Mesenteric fat pad (tissue), 1 donor: Measurements from ENCODE around the gene SACS. TPM values are rescaled to one million over a fixed set of nuclear protein-coding genes. Genes with fewer than 3 reads are reported as not detected.
"Not testable (repeated sequence)": the region's sequence is repeated elsewhere in the genome, so short reads cannot be mapped to it uniquely, and the experiment has no call there.

ENCODE experiments used
- DNase-seq: peaks from one replicate; pipeline ENCODE4 v3.0.0-alpha.2; 2020; ENCODE audit warnings: low spot score
- total RNA-seq: library from RNA; stranded (reverse); fragmentation: NEBNext Ultra II Directional; extraction: Animal tissue kit (Norgen Biotek cat#: 25700); gene quantifications from one replicate; pipeline ENCODE4 v1.2.1, GENCODE V29; 2021
- donor health status: DM: yes; HTN: yes; CAD: no.

Gene SACS
- total RNA-seq, 1 donor from 2014 or later, result 10.8 TPM

DNA sequence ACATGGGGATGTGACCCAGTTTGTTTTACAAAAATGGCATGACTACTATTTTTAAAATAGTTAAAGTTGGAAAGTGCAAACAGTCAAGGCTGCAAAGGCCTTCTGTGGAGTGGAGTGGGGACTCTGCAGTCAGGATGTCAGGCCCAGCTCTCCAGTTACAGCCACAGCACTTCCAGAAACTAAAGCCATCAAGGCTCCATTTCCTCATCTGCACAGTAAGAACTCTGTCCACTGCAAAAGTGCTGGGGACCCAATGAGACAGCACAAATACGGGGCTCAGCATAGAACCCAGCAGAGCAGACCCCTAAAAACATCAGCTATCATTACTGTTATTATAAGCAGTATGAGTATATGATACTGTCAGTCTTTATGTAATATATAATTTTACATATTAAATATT, 73.6 kb downstream of the SACS start:
- no peak for DNase-seq

DNA sequence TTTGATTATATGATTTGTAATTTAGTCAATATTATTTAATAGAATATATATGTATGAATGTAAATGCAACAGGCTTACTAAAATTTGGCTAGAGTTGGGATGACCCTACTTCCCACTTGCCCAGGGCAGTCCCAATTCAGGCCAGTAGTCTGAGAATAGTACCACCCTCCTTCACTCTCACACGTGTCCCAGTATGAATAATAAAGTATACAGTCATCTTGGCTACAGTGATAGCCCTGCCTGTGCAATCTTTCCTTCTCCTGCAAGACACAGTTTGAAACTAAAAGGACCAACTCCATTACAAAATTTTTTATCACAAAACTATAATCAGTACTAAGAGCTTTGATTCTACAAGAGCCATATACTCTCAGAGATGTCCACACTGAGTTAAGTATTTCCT, 76.2 kb downstream of the SACS start:
- DNase-seq, result no peak

DNA sequence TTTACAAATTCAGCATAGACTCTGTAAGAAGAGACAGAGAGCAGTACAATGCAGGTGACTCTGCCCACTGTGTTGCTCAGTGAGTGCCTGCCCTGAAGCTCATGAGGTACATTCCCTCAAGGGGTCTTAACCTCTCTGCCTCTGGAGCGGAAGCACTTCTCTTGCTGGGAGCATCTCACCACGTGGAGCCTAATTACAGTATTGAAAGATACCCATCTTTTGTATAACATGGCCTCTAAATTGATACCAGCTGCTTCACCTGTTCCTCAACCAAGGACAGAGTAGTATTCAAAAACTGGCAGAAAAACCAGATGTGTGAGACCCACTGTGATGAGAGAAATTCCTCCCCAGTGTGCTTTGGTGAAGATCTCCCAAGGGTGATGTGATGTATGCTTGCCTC, 77.1 kb downstream of the SACS start:
- no peak for DNase-seq

DNA sequence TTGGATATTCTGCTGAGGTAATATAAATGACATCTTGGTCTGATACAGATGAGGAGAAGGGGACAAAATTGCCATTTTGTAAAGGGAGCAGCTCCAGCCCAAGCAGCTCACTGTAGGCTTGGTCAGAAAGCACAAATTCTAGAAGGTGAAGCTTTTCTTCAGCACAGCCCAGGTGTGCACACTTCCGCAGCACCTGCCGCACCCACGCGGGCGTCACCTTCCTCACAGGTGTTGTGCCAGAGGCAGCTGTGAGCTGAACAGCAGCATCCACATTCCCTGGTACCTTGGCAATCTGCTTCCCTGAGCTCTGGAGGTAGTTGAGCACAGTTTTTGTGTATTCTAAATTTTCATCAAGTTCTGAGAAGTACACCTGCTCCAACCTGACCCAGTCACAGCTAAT, 79.0 kb downstream of the SACS start:
- no peak for DNase-seq

DNA sequence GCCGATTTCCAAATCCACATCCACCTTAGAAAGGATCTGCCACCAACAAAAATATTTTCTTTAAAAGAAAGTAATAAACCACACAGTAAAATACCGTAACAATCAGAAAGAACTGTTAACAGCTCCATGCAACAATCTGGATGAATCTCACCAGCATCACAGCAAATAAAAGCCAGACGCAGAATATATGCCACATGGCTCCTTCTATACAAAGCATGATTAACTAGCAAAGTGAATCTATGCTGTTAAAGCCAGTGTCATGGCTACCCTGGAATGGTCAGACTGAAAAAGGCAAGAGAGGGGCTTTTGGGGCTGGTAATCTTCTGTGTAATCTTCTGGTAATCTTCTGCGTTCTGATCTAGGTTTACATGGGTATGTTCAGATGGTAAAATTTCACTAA, 81.3 kb downstream of the SACS start:
- no peak for DNase-seq

DNA sequence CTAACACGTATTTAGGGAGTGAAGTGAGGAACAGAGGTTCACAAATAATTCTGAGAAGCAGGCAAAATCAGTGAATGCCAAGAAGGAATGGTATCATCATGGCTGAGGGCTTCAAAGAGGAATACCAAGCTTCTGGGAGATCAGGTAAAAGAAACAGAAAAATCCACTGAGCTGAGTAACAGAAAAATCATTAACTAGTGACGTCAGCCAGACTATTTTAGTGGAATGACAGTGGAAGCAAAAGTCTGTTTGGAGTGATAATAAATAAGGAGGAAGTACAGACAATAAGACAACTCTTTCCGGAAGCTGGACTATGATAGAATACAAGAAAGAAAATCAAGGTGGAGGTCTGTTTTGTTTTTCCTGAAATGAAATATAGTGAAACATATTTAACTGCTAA, 83.5 kb downstream of the SACS start:
- no peak for DNase-seq

DNA sequence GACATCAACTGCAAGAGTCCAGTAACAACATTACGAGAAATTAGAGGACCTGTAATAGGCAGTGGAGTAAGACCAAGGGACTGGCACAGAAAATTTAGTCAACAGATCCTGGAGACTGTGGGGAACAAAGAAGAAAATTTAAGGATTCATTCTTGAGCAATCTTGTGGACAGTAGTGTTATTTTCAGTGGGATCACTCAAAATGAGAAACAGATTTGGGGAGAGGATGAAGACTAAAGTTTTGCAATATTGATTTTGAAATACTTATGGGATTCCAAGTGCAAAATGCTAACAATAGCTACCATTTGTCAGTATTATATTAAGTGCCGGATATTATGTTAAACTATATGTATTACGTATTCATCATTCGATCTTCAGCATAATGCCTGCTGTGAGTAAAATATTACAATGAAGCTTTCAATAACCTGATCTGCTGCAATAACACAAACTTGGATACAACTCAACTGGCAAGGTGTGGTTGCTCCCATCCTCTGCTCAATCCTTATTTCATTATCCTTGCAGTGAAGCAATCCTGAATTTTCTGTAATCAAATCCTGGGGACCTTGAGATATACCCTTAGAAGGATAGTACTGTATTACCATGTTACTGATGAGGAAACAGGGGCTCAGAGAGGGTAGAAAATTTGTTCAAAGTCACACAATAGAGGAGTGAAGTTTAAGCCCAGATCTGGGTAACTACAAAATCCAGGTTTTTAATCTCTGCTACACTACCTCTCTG, 84.2 kb downstream of the SACS start:
- DNase-seq, result no peak

DNA sequence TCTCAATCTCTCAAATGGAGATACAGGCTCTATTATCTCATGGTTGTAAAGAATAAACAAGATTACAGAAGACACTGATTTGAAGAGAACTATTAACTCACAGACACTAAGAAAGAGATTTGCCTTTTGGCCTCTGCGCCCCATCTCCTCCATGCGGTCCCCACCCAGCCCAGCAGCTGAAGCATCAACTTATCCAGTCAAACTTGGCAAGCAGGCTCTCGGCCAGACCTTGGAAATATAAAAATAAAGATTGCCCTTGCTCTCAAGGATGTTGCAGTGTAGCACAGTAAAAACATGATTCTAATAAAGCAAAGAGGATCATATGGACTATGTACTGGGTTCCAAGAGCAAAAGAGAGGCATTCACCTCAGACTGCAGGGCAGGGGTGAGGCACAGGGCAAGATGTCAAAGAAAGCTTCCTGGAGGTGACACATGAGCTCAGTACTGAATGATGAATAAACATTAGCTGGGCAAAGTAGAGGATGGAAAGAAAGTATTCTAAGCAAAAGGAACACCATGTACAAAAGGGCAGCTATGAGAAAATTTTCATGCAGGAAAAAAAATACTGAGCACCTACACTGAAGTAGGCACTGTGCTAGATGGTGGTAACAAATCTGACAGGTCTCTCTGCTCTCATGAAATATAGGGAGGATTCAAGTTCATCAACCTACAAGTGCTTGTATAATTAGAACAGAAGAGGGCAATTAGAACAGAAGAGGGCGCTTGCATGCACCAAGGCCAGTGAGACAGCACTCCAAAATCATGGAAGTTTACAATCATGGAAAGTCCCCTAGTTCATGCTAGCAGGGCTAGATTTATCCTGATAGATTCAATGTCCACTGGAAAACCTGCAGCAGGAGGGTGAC, 85.0 kb downstream of the SACS start:
- DNase-seq, result no peak

DNA sequence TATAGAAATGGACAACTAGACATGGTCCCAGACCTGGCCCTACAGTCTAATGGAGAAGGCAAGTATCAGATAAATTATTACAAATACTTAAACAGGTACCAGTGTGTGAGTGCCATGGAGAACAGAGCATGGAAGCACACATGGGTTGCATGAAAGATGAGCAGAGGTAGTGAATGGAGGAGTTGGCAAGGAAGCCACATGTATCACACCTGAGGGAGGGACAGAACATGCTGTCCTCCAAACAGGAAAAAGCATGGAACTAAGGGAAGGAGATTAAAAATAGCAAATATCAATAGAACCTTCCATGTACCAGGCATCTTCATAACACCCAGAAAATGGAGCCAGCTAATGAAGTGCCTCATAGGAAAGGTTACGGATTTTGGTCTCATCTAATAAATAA, 85.9 kb downstream of the SACS start:
- DNase-seq, result no peak

DNA sequence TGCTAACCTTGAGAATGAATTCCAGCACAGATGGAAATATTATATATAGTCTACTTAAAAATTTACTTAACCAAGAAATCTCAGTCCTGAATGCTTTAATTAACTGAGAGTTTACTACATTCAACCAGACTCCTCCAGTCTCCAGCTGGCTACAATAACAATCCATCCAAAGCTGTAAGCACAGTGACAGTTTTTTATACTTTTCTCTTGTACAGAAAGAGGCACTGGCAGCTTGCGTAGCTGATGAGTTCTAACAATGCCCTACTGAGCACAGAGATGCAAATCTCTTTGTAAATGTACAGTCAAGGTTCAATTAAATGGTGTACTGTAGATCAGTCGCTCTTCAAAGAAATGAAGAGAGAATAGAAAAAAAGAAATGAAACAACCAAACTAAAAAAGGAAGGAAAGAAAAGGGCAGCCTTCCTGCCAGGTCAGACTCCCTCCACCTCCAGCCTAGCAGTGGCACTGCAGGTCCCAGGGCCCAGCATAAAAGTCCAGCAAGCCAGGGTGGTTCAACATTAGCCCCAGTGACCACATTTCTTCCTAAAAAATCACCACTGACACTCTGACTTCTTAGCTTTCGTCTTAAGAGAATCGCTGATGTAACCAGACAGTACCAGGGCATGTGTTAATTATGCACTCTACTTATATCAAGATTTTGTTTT, 88.4 kb downstream of the SACS start:
- no peak for DNase-seq

DNA sequence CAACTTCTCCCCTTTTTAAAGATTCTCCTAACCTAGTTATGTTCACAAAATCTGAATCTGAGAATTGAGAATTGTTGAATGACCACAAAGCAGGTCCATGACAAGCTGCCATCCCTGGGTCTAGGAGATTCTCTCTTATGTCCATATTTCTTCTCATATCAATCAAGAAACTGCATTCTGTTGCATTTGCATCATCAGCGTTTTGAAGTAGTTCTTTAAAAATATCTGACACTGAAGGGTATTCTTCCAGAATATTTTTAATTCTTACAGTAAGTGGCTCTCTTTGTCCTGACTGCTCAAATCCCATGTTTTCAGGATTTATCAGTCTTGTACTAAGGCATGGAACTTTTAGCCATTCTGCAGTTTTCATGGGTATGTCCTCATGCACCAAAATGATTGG, 94.3 kb downstream of the SACS start:
- no peak for DNase-seq

DNA sequence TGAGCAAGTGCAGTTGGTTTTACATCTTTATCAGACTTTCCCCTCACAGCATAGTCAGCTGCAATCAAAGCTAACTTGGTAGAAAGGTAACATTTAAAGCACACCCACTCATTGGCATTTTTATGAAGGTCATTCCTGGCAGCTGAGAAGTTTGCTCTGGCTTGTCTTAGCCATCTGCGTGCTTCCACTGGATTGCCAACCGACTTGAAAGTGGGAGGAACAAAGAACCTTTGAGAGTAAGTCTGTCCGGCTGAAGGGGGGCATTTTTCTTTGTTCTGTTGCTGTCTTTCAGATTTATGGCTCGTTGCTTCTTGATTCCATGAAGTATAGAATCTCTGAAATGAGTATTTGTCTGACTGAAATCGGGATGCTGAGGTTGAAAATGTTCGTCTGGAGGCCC, 103.1 kb downstream of the SACS start:
- DNase-seq, result no peak

DNA sequence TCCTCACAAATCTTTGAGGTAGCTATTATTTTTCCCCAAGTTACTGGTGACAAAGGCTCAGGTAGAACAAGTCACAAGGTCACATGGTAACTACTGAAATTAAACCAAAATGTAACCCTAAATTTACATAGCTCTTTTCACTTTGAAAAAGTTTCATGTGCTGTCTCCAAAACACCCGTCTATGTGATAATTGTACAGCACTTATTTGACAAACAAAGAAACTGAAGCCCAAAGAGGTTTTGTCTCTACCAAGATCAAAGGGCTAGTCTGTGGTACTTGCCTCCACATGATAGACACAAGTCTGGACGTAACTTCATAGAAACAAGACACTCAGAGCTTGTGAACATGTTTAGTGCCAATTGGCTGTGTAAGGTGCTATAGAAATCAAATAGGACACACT, 108.3 kb downstream of the SACS start:
- no peak for DNase-seq

DNA sequence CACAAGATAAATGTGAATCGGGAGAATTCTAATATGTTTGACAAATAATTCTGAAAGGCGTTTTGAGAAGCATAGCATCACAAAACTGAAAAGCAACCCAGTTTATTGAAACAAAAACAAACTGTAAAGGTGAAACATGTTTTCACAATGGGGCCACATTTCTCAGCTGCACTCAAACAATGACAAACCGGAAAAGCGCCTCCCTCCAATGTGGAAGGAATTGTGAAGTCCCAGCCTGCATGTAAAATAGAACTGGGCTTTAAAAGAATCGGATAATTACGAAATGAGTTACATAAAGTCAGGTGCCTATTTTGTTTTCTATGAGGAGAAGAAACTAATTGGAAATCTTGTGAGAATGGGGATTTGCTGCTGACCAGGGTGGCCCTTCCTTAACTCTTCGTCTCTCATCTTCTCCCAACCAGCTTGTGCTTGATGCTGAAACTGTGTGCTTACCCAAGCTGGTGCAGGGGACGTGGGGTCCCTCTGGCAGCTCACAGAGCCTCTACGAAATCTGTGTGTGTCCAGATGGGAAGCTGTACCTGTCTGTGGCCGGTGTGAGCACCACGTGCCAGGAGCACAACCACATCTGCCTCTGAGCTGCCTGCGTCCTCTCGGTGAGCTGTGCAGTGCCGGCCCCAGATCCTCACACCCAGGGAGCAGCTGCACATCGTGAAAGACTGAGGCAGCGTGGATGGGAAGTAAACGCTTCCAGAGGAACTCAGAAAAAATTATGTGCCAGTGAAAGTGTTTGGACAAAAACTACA, 109.4 kb downstream of the SACS start:
- DNase-seq, result no peak

DNA sequence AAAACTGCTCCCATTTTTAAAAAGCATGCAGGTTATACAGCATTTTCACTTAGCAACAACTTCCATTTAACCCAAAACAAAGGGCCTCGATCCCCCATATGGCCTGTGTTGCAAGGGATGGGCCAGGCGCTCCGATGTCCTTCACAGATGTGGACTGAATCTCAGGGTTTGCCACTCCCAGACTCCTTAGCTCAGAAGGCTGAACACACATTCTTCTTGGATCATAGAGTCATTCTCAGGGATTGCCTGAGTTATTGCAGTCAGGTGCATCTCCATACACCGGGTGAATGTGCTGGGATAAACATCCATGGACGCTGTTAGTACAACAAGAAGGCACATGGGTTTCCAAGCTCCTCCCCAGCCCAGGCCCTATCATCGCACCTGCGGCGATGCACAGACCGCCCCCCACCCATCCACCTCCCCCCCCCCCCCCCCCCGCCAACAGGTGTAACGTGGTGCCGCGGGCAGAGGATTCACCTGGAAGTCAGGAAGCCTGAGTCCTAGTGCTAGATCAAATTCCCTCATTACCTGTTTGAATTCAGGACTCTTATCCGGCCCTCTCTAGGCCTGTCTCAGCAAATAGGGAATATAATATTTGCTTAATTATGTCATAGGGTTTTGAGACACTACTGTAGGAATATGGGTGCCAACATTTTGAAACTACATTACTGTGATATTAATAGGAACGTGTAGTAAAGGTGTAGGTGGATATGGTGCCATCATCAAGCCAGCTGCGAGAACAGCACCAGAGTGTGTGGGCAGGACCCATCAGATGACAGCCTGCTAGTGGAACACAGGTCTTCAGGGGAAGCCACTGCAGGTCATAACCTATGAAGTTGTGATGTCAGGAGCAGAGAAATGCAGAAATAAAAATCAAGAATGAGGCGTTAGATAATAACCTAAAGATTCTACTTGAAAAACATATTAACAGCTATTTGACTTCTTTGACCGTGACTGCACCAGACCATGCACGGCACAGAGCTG, 110.9 kb downstream of the SACS start:
- no peak for DNase-seq

DNA sequence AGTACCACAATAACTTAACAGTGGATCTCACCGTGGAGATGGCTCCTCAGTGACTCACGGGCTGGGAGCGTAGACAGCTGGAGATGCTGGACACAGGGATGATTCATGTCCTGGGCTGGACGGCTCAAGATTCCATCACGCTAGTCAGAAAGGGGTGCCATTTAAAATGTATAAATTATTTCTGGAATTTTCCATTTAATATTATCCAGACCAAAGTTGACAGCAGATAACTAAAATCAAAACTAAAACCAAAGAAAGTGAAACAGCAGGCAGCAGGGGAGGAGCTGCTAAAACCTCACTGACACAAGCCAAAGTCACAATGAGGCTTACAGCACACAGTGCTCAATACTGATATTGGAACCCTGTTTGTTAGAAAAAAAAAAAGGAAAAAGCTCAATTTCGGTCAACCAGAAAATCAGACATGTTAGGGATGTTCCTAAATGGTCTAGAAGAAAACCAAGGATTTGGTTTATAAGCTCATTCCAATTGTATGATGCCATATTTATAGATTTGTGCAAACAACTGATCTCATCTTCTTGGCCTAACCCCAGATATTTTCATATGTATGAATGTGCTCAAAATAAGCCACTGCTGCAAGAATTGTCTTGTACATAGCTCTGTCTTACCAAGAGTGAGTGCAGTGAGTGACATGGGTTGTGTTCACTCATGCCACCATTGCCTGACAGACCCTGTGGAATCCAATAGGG, 111.8 kb downstream of the SACS start:
- DNase-seq, result no peak

DNA sequence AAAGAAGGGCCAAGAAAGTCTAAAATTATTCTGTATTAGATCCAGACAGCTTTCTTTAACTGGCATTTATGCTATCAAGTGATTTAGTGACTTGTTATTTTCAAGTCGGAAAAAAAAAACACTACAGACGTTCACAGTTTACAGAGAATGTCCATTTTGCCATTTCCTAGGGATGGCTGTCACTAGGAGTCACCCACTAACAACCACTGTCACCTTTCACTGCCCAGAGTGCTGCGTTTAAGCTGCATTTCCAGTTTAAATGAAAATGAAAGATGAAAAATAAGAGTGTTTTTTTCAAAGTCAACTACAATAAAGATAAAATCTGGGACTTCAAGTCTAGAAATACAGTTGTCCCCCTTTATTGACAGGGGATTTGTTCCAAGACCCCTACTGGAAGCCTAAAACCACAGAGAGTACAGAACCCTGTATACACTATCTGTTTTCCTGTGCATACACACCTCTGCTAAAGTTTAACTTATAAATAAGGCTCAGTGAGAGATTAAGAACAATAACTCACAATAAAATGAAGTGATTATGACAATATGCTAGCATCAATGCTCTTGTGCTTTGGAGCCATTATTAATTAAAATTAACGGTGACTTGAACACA, 112.5 kb downstream of the SACS start:
- DNase-seq, result no peak

DNA sequence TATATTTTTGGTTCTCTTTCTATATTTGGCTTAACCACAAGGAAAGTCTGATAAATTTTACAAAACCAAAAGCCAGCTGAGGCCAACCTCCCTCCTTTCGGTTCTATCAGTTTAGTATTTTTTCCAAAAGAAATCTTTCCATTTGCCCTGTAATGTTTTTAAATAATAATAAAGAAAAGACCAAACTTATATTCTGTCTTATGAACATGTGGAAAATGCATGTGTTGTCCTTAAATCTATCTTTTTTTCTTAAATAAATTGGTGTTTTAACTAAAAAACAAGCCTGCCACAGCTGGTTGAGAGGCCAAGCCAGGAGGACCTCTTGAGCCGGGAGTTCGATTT, 113.6 kb downstream of the SACS start:
- no peak for DNase-seq

DNA sequence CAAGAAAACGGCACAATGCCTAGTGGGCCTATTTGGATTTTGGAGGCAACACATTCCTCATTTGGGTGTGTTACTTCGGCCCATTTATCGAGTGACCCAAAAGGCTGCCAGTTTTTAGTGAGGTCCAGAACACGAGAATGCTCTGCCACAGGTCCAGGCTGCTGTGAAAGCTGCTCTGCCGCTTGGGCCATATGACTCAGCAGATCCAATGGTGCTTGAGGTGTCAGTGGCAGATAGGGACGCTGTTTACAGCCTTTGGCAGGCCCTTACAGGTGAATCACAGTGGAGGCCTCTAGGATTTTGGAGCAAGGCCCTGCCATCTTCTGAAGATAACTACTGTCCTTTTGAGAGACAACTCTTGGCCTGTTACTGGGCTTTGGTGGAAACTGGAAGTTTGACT, 118.7 kb downstream of the SACS start:
- DNase-seq, result not testable (repeated sequence)
